ENCODE results near the gene ATG16L2. TPM values are rescaled to one million over a fixed set of nuclear protein-coding genes. Genes with fewer than 3 reads are reported as not detected.

ATG16L2 gene
- total RNA-seq, 1 donor from 2014 or later = 32.2 TPM

DNA sequence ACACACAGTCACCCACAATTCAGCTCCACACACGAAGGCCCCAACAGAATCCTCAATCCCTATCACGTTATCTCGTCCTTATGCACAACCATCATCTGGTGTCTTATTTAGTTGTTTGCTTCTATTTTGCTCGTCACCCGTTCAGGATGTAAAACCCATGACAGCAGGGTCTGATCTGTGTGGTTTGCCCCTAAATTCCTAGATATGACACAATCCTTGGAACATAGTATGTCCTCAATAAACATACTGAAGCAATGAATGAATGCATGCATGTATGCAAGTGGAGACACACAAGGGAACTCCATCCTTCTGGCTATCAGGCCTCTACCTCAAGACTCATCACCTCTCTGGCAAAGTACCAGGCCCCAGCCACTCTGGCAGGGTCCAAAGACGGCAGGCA is 40.5 kb upstream of the ATG16L2 start:
- no peaks in the 10 kb centered on the region for H3K27me3 ChIP-seq
- peaks cover 70% of the 10 kb centered on the region for H3K4me1 ChIP-seq
- no peaks in the 10 kb centered on the region for H3K9me3 ChIP-seq
- peak overlapping the region; percentile 72 for H3K27ac ChIP-seq
- no peak overlapping the region for H3K4me3 ChIP-seq
- intact Hi-C loops (cut with DNase I) = no loop called here
- no peak for DNase-seq (ENCODE audit: extremely low spot score in 2 of 2)
- H3K36me3 ChIP-seq = no peaks in the 10 kb centered on the region
- TF ChIP-seq POLR2A (IDR thresholded peaks at IDR 0.05) = no peak
- TF ChIP-seq CTCF (IDR thresholded peaks at IDR 0.05) = no peak
- TF ChIP-seq POLR2AphosphoS5 (IDR thresholded peaks at IDR 0.05; ENCODE audit: insufficient read depth in 1 of 2, low read depth in 1 of 2) = no peak

- TF ChIP-seq CTCF (IDR thresholded peaks at IDR 0.05) (no peak), POLR2AphosphoS5 (IDR thresholded peaks at IDR 0.05; ENCODE audit: insufficient read depth in 1 of 2, low read depth in 1 of 2) (no peak), POLR2A (IDR thresholded peaks at IDR 0.05) (no peak)
Measured at GRCh38 chr11:72774499-72774898, 39.7 kb upstream of the ATG16L2 start.

DNA sequence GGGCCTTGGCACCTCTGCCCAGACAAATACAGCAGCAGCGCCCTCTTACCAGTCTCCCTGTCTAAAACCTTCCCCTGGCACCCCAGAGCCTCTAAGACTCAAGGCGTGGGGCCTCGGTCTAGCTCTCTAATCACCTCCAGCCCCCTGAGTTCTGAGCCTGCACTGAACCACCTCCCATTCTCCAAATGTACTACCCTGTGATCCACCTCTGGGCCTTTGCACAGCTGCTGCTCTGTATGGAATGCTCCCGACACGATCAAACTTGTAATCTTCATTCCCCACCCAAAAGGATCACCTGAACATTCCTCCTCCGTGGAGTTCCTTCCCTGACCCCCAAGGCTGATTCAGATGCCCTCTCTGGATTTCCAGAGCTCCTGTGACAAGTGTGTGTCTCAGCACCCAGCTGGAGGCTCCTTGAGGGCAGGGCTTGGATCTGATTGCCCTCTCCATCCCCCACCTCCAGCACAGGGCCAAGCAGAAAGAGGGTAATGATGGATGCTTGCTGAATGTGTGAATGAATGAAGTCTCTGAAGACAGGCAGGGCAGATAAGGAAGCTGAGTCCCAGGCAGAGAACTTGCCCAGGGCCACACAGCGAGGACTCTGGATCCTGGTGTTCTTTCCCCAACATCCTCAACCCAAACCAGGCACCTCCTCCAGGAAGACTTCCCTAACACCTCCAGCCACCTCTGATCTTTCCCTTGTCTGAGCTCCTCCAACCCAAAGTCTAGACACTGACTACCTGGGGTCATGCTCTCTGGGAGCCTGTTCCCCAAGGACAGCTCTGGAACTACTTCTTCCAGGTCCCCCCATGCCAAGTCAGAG is 38.7 kb upstream of the ATG16L2 start:
- intact Hi-C loops (cut with DNase I) = no loop called here
- Histone ChIP-seq H3K27ac (peak overlapping the region; percentile 72), H3K36me3 (no peaks in the 10 kb centered on the region), H3K4me1 (peaks cover 88% of the 10 kb centered on the region), H3K27me3 (no peaks in the 10 kb centered on the region), H3K9me3 (no peaks in the 10 kb centered on the region), H3K4me3 (no peak overlapping the region)
- no peak for DNase-seq (ENCODE audit: extremely low spot score in 2 of 2)
- no peak for TF ChIP-seq POLR2A (IDR thresholded peaks at IDR 0.05)
- TF ChIP-seq CTCF (IDR thresholded peaks at IDR 0.05) = no peak
- no peak for TF ChIP-seq POLR2AphosphoS5 (IDR thresholded peaks at IDR 0.05; ENCODE audit: insufficient read depth in 1 of 2, low read depth in 1 of 2)

More at GRCh38 chr11:72774499-72774898, 39.7 kb upstream of the ATG16L2 start:
- H3K27ac ChIP-seq = peak overlapping the region; percentile 72
- H3K4me1 ChIP-seq = peaks cover 78% of the 10 kb centered on the region
- no peak overlapping the region for H3K4me3 ChIP-seq
- no peaks in the 10 kb centered on the region for H3K27me3 ChIP-seq
- H3K36me3 ChIP-seq = no peaks in the 10 kb centered on the region
- intact Hi-C loops (cut with DNase I) = no loop called here
- H3K9me3 ChIP-seq = no peaks in the 10 kb centered on the region
- DNase-seq (ENCODE audit: extremely low spot score in 2 of 2) = no peak

DNA sequence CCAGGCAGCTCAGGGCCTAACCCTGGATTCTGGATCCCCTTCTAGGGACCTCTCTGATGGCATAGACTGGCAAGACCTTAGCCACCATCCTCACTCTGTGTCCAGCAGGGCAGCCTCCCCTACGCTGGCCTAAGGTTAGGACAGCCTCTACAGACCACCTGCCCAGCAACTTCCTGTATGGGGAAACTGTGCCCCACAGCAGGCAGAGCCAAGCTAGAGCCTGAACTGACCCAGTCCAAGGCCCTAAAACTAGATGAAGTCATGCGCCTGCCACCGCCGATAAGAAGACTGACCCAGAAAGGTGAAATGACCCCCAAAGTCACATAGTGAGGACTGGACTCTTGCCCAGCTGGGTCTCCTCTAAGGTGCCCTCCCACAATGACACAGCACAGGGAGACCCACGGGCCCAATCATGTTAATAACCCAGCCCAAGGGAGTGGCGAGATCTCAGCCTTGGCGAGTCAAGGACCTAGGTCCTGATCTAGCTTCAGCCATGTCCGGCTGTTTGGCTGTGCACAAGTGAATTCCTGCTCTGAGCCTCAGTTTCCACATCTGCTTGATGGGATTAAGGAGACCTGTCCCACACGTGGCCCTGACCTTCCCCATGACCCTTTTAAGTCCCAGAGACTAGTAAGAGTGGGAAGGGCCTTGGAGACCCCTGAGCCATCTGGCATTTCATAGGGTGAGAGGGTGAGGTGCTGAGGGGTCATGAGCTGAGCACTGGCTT is 37.9 kb upstream of the ATG16L2 start:
- no peak overlapping the region for H3K27ac ChIP-seq

More for the DNA sequence above, 37.9 kb upstream of the ATG16L2 start:
- TF ChIP-seq POLR2AphosphoS5 (IDR thresholded peaks at IDR 0.05; ENCODE audit: insufficient read depth in 1 of 2, low read depth in 1 of 2) (no peak), CTCF (IDR thresholded peaks at IDR 0.05) (no peak), POLR2A (IDR thresholded peaks at IDR 0.05) (no peak)
- no peak overlapping the region for H3K4me3 ChIP-seq
- no peaks in the 10 kb centered on the region for H3K27me3 ChIP-seq
- intact Hi-C loops (cut with DNase I) = no loop called here
- no peaks in the 10 kb centered on the region for H3K9me3 ChIP-seq
- H3K36me3 ChIP-seq = no peaks in the 10 kb centered on the region
- H3K4me1 ChIP-seq = peaks cover 91% of the 10 kb centered on the region
- DNase-seq (ENCODE audit: extremely low spot score in 2 of 2) = no peak

All from vagina (tissue), 2 donors.